Kidney glomerular epithelial cell (primary cell): ENCODE measurements around the gene AGT.
"Not testable (repeated sequence)": the region's sequence is repeated elsewhere in the genome, so short reads cannot be mapped to it uniquely, and the experiment has no call there.

Source experiments
- DNase-seq: peaks from one replicate; lab custom pipeline; 2025; lab: John Stamatoyannopoulos, UW

Gene AGT

GRCh38 chr1:230744382-230744781 is 30.5 kb upstream of the AGT start:
- DNase-seq = peak; percentile 59

GRCh38 chr1:230743899-230744298 is 30.0 kb upstream of the AGT start:
- no peak for DNase-seq

- no peak for DNase-seq
Measured at GRCh38 chr1:230739564-230740290, 25.8 kb upstream of the AGT start.

- DNase-seq = no peak
Measured at GRCh38 chr1:230737622-230738262, 23.8 kb upstream of the AGT start.

- no peak for DNase-seq
Measured at GRCh38 chr1:230735447-230735846, 21.5 kb upstream of the AGT start.

GRCh38 chr1:230730977-230731376 is 17.1 kb upstream of the AGT start:
- no peak for DNase-seq

- DNase-seq = no peak
Measured at GRCh38 chr1:230728710-230729392, 14.9 kb upstream of the AGT start.

- DNase-seq = no peak
Measured at GRCh38 chr1:230725256-230726012, 11.5 kb upstream of the AGT start.

GRCh38 chr1:230721849-230722522 is 8.1 kb upstream of the AGT start:
- not testable (repeated sequence) for DNase-seq

- DNase-seq = no peak
Measured at GRCh38 chr1:230717251-230717650, 3.3 kb upstream of the AGT start.

- DNase-seq = not testable (repeated sequence)
Measured at GRCh38 chr1:230716453-230716852, 2.5 kb upstream of the AGT start.

- DNase-seq = no peak
Measured at GRCh38 chr1:230715510-230715909, 1.6 kb upstream of the AGT start.

GRCh38 chr1:230713547-230713914 is 391 bp downstream of the AGT start:
- DNase-seq = no peak

- no peak for DNase-seq
Measured at GRCh38 chr1:230713138-230713537, 784 bp downstream of the AGT start.

- no peak for DNase-seq
Measured at GRCh38 chr1:230712470-230712942, 1.4 kb downstream of the AGT start.

- no peak for DNase-seq
Measured at GRCh38 chr1:230711245-230711644, 2.7 kb downstream of the AGT start.

- no peak for DNase-seq
Measured at GRCh38 chr1:230710543-230710904, 3.4 kb downstream of the AGT start.

- DNase-seq = no peak
Measured at GRCh38 chr1:230709619-230710542, 4.0 kb downstream of the AGT start.

GRCh38 chr1:230708631-230709580 is 5.0 kb downstream of the AGT start:
- no peak for DNase-seq
